Tibial nerve (tissue), 4 donors: ENCODE measurements around the gene MFSD2A.

Experiments
- CTCF ChIP-seq, 5 experiments: fragments of 200-600 bp in 3 of 5; fragments of 450-650 bp in 2 of 5; sonication (generic) in 3 of 5; IDR thresholded peaks; one replicate each; pipeline ENCODE4 v1.5.1; 2016 to 2019; ENCODE audit warnings: antibody characterized with exemption in 5 of 5, mild to moderate bottlenecking in 3 of 5, moderate library complexity in 2 of 5
- EP300 ChIP-seq, 2 donors: sonication (generic); formaldehyde crosslinking; IDR thresholded peaks; one replicate each; pipeline ENCODE4 v1.6.1; 2017; ENCODE audit warnings: antibody characterized with exemption in 2 of 2, mild to moderate bottlenecking in 1 of 2

GRCh38 chr1:39962450-39962825, 7.5 kb downstream of the MFSD2A start:
- TF ChIP-seq CTCF (IDR thresholded peaks at IDR 0.05) (no peak), EP300 (IDR thresholded peaks at IDR 0.05) (no peak)
